Measurements from ENCODE around the gene MORF4L1. TPM values are rescaled to one million over a fixed set of nuclear protein-coding genes. Genes with fewer than 3 reads are reported as not detected.

MORF4L1 gene
- total RNA-seq, 1 experiment from 2014 or later = 424 TPM

DNA sequence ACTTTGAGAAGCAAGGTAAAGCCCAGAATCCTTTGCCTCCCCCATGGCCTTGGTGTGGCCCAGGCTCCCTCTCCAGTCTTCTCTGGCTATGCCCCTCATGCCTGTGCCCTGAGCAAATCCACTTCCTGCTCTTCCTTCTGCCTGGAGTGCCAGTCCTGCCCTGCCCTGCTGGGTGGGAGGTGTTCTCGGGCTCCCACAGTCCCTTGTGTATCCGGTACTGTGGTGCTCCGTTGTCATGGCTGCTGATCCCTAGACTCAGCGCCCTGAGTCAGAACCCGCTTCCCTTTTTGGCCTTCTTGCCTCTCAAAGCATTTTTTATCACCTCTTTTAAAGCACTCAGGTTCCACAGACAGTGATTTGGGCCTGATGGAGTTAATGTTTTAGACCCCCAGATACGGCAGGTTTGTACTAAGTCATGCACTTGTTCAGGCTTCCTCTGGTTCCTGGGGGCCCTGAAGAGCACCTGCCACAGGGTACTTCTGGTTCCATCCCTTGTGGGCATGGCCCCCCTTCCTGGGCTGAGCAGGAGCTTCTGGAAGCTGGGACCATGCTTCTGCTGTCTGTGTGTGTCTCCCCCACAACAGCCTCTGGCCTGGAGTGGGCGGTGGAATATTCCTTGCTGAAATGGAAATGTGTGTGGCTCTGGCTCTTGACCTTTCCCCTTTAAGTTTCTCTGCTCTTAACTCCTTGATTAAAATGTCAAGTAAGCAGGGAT is 31.9 kb upstream of the MORF4L1 start:
- H3K4me1 ChIP-seq = no peaks in the 10 kb centered on the region
- H3K9me3 Mint-ChIP-seq (ENCODE audit: unreplicated experiment) = no peaks in the 10 kb centered on the region
- H3K4me1 Mint-ChIP-seq (ENCODE audit: low read depth, unreplicated experiment) = no peaks in the 10 kb centered on the region
- POLR2A ChIA-PET = no interaction called here
- TF ChIP-seq CTCF (IDR thresholded peaks at IDR 0.05; ENCODE audit: insufficient read depth in 1 of 2, low read depth in 1 of 2, low read length in 1 of 2, severe bottlenecking in 1 of 2, unreplicated experiment in 1 of 2) = no peak
- H3K36me3 ChIP-seq (ENCODE audit: control insufficient read depth, insufficient read depth, low read length) = no peaks in the 10 kb centered on the region
- no peaks in the 10 kb centered on the region for H3K27me3 ChIP-seq (replicated peaks; ENCODE audit: control insufficient read depth, insufficient read depth, low read length)
- no peak overlapping the region for H3K27ac Mint-ChIP-seq (ENCODE audit: unreplicated experiment)
- intact Hi-C loops (cut with micrococcal nuclease; ENCODE audit: unreplicated experiment) = no loop called here
- H3K27me3 Mint-ChIP-seq (ENCODE audit: insufficient read depth, unreplicated experiment) = no peaks in the 10 kb centered on the region
- H3K36me3 Mint-ChIP-seq (ENCODE audit: insufficient read depth, unreplicated experiment) = no peaks in the 10 kb centered on the region
- no peak for DNase-seq
- no peaks in the 10 kb centered on the region for H3K9me3 ChIP-seq
- H3K4me3 Mint-ChIP-seq (ENCODE audit: unreplicated experiment) = no peak overlapping the region
- no peak overlapping the region for H3K4me3 ChIP-seq (ENCODE audit: low read depth, low read length)
- CTCF ChIA-PET = no interaction called here
- no TSS peak for BruUV-seq (replicated peaks)

DNA sequence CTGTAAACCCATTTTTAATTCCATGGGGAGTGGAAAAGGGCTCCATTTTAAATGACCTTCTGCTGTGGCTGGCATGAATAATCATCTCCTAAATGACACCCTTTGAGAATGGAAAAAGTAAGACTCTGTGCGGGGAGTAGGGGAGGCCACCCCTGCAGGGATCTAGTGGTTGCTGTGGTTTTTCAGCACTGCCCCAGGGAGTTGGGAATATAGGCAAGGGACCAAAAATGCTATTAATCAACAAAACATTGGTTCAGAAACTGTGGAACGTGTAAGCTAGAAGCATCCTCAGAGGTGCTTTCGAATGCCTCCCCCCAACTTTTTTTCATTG is 31.3 kb upstream of the MORF4L1 start:
- no TSS peak for BruUV-seq (replicated peaks)
- H3K4me3 ChIP-seq (ENCODE audit: low read depth, low read length) = no peak overlapping the region
- CTCF ChIA-PET = no interaction called here
- H3K4me1 ChIP-seq = no peaks in the 10 kb centered on the region
- POLR2A ChIA-PET = no interaction called here
- no peak for DNase-seq
- H3K36me3 ChIP-seq (ENCODE audit: control insufficient read depth, insufficient read depth, low read length) = no peaks in the 10 kb centered on the region
- no peak for TF ChIP-seq CTCF (IDR thresholded peaks at IDR 0.05; ENCODE audit: insufficient read depth in 1 of 2, low read depth in 1 of 2, low read length in 1 of 2, severe bottlenecking in 1 of 2, unreplicated experiment in 1 of 2)
- intact Hi-C loops (cut with micrococcal nuclease; ENCODE audit: unreplicated experiment) = no loop called here
- no peaks in the 10 kb centered on the region for H3K9me3 ChIP-seq
- Mint-ChIP-seq H3K4me3 (ENCODE audit: unreplicated experiment) (no peak overlapping the region), H3K27me3 (ENCODE audit: insufficient read depth, unreplicated experiment) (no peaks in the 10 kb centered on the region), H3K9me3 (ENCODE audit: unreplicated experiment) (no peaks in the 10 kb centered on the region), H3K36me3 (ENCODE audit: insufficient read depth, unreplicated experiment) (no peaks in the 10 kb centered on the region), H3K27ac (ENCODE audit: unreplicated experiment) (no peak overlapping the region), H3K4me1 (ENCODE audit: low read depth, unreplicated experiment) (no peaks in the 10 kb centered on the region)
- no peaks in the 10 kb centered on the region for H3K27me3 ChIP-seq (replicated peaks; ENCODE audit: control insufficient read depth, insufficient read depth, low read length)

DNA sequence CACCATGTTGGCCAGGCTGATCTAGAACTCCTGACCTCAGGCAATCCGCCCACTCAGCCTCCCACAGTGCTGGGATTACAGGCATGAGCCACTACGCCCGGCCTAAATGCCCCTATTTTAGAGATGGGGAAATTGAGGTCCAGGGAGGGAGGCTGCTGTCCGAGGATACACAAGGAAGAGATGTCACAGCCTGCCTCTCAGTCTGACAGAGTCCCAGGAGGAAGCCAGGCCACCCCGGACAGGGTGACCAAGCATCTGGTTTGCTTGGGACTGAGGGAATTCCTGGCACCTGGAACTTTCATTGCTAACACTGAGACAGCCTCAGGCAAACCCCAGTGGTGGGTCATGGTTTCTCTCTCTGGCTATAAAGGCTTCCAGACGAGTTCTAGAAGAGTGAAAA is 30.8 kb upstream of the MORF4L1 start:
- POLR2A ChIA-PET = no interaction called here
- intact Hi-C loops (cut with micrococcal nuclease; ENCODE audit: unreplicated experiment) = no loop called here
- no peak for TF ChIP-seq CTCF (IDR thresholded peaks at IDR 0.05; ENCODE audit: insufficient read depth in 1 of 2, low read depth in 1 of 2, low read length in 1 of 2, severe bottlenecking in 1 of 2, unreplicated experiment in 1 of 2)
- CTCF ChIA-PET = no interaction called here
- Mint-ChIP-seq H3K36me3 (ENCODE audit: insufficient read depth, unreplicated experiment) (no peaks in the 10 kb centered on the region), H3K9me3 (ENCODE audit: unreplicated experiment) (no peaks in the 10 kb centered on the region), H3K4me3 (ENCODE audit: unreplicated experiment) (no peak overlapping the region), H3K27me3 (ENCODE audit: insufficient read depth, unreplicated experiment) (no peaks in the 10 kb centered on the region), H3K4me1 (ENCODE audit: low read depth, unreplicated experiment) (no peaks in the 10 kb centered on the region), H3K27ac (ENCODE audit: unreplicated experiment) (no peak overlapping the region)
- no peaks in the 10 kb centered on the region for H3K27me3 ChIP-seq (replicated peaks; ENCODE audit: control insufficient read depth, insufficient read depth, low read length)
- H3K36me3 ChIP-seq (ENCODE audit: control insufficient read depth, insufficient read depth, low read length) = no peaks in the 10 kb centered on the region
- no TSS peak for BruUV-seq (replicated peaks)
- H3K4me3 ChIP-seq (ENCODE audit: low read depth, low read length) = no peak overlapping the region
- no peak for DNase-seq
- H3K4me1 ChIP-seq = no peaks in the 10 kb centered on the region
- no peaks in the 10 kb centered on the region for H3K9me3 ChIP-seq
